Neural cell (in vitro differentiated cells): ENCODE data around the gene ATP4B. TPM values are rescaled to one million over a fixed set of nuclear protein-coding genes. Genes with fewer than 3 reads are reported as not detected.
"Not testable (repeated sequence)": the region's sequence is repeated elsewhere in the genome, so short reads cannot be mapped to it uniquely, and the experiment has no call there.

Source experiments
- H2AFZ ChIP-seq: fragments of 200-600, 300-800 bp; sonication (generic), shearing (Covaris generic); 2 replicates; pipeline ENCODE4 v1.6.0; 2014; ENCODE audit warnings: low read depth, mild to moderate bottlenecking, antibody characterized with exemption, low read length, moderate library complexity
- H3F3A ChIP-seq: fragments of 200-600 bp; shearing (Covaris generic); 2 replicates; pipeline ENCODE4 v1.6.1; 2016; ENCODE audit warnings: mild to moderate bottlenecking, moderate library complexity, mixed read lengths, antibody characterized with exemption, low read length; ENCODE audit not compliant: insufficient read depth, poor library complexity, severe bottlenecking
- H3K27ac ChIP-seq: fragments of 200-600, 300-800 bp; sonication (generic), shearing (Covaris generic); 2 replicates; pipeline ENCODE4 v1.5.1; 2014; ENCODE audit warnings: mild to moderate bottlenecking, low read length, moderate library complexity
- H3K27me3 ChIP-seq: fragments of 300-800, 200-600 bp; sonication (generic), shearing (Covaris generic); 2 replicates; pipeline ENCODE4 v1.6.0; 2014; ENCODE audit warnings: mild to moderate bottlenecking, low read depth, low read length, moderate library complexity; ENCODE audit not compliant: insufficient read depth
- H3K36me3 ChIP-seq: fragments of 300-800, 200-600 bp; sonication (generic), shearing (Covaris generic); 2 replicates; pipeline ENCODE4 v1.5.1; 2014; ENCODE audit warnings: mild to moderate bottlenecking, antibody characterized with exemption, low read length, moderate library complexity; ENCODE audit not compliant: insufficient read depth
- H3K4me2 ChIP-seq: fragments of 300-800, 200-600 bp; sonication (generic), shearing (Covaris generic); 2 replicates; pipeline ENCODE4 v1.6.0; 2014; ENCODE audit warnings: mild to moderate bottlenecking, low read length
- H3K4me3 ChIP-seq: fragments of 300-800, 200-600 bp; sonication (generic), shearing (Covaris generic); 2 replicates; pipeline ENCODE4 v1.5.1; 2014; ENCODE audit warnings: mild to moderate bottlenecking, low read length, moderate library complexity
- H3K79me2 ChIP-seq: fragments of 200-600 bp; shearing (Covaris generic); replicated peaks from 2 replicates; pipeline ENCODE4 v1.6.0; 2014; ENCODE audit warnings: mild to moderate bottlenecking, low read length, moderate library complexity; ENCODE audit not compliant: insufficient read depth
- H3K9ac ChIP-seq: fragments of 300-800, 200-600 bp; sonication (generic), shearing (Covaris generic); 2 replicates; pipeline ENCODE4 v1.6.1; 2016; ENCODE audit warnings: mild to moderate bottlenecking, low read length, mixed read lengths
- H3K9me2 ChIP-seq: fragments of 200-600 bp; shearing (Covaris generic); 2 replicates; pipeline ENCODE4 v1.6.1; 2016; ENCODE audit warnings: mild to moderate bottlenecking, low read length, mixed read lengths; ENCODE audit not compliant: insufficient read depth
- H3K9me3 ChIP-seq: fragments of 200-600, 300-800 bp; sonication (generic), shearing (Covaris generic); 2 replicates; pipeline ENCODE4 v1.6.1; 2016; ENCODE audit warnings: mild to moderate bottlenecking, mixed run types, low read length, moderate library complexity, mixed read lengths
- H4K20me1 ChIP-seq: fragments of 200-600 bp; shearing (Covaris generic); 2 replicates; pipeline ENCODE4 v1.6.1; 2016; ENCODE audit warnings: mild to moderate bottlenecking, mixed run types; ENCODE audit not compliant: insufficient read depth
- CTCF ChIP-seq: fragments of 450-650 bp; IDR thresholded peaks from 2 replicates; pipeline ENCODE4 v1.5.1; 2014; ENCODE audit warnings: antibody characterized with exemption, mild to moderate bottlenecking, moderate library complexity; ENCODE audit not compliant: poor library complexity, severe bottlenecking
- EP300 ChIP-seq: fragments of 450-650 bp; conservative IDR thresholded peaks from 2 replicates; pipeline ENCODE4 v1.6.1; 2014; ENCODE audit warnings: antibody characterized with exemption, mild to moderate bottlenecking, moderate library complexity; ENCODE audit not compliant: poor library complexity, severe bottlenecking
- EZH2 ChIP-seq: fragments of 200-600, 300-800 bp; shearing (Covaris generic), sonication (generic); IDR thresholded peaks from 2 replicates; pipeline ENCODE4 v1.6.1; 2014; ENCODE audit warnings: antibody characterized with exemption, low read length, borderline replicate concordance, mild to moderate bottlenecking; ENCODE audit not compliant: insufficient read depth, poor library complexity, severe bottlenecking
- MXI1 ChIP-seq: fragments of 450-650 bp; conservative IDR thresholded peaks from 2 replicates; pipeline ENCODE4 v1.6.1; 2014; ENCODE audit warnings: antibody characterized with exemption, mild to moderate bottlenecking; ENCODE audit not compliant: poor library complexity, severe bottlenecking
- POLR2AphosphoS5 ChIP-seq: IDR thresholded peaks from 2 replicates; pipeline ENCODE4 v1.6.1; 2012
- RAD21 ChIP-seq: fragments of 450-650 bp; conservative IDR thresholded peaks from 2 replicates; pipeline ENCODE4 v1.6.1; 2014; ENCODE audit warnings: antibody characterized with exemption, mild to moderate bottlenecking, moderate library complexity
- SMC3 ChIP-seq: fragments of 450-650 bp; conservative IDR thresholded peaks from 2 replicates; pipeline ENCODE4 v1.6.1; 2014; ENCODE audit warnings: antibody characterized with exemption, mild to moderate bottlenecking, moderate library complexity; ENCODE audit not compliant: poor library complexity
- TAF1 ChIP-seq: IDR thresholded peaks from 2 replicates; pipeline ENCODE4 v1.6.1; 2012; ENCODE audit warnings: low read depth
- polyA plus RNA-seq: library from polyadenylated mRNA; depleted of rRNA; stranded (reverse); fragments of >200 nt; gene quantifications from 2 replicates; pipeline ENCODE4 v1.2.3, GENCODE V29; 2014
- TF ChIP-seq, protein P1 (sequence below): IDR thresholded peaks from 2 replicates; pipeline ENCODE4 v1.6.1; 2012; ENCODE audit warnings: borderline replicate concordance

Gene ATP4B
- polyA plus RNA-seq, 1 donor from 2014 or later: not detected

DNA sequence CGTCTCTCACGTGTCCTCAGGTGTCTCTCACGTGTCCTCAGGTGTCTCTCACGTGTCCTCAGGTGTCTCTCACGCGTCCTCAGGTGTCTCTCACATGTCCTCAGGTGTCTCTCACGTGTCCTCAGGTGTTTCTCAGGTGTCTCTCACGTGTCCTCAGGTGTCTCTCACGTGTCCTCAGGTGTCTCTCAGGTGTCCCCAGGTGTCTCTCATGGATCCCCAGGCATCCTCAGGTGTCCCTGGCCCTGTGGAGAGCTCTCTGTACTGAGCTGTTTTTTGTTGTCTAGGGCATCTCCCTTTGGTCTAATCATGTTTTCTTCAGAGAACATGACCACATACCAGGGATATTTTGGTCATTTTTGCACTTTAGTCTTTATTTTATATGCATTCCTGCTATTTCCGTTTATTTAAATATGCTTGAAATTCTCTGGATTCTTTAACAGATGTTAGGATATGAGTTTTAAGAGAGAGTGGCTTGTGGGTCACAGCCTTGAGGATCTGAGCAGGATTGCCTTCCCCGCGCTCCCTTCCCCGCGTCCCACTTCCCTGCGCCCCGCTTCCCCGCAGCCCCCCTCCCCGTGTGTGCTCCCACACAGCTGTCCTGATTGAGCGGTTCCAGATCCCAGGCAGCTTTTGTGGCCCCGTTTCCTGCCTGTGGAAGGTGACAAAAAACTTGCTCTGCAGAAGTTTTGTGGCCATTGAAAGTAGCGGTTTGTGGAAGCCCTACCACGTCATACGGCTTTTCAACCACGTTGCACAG, 31.9 kb downstream of the ATP4B start:
- TF ChIP-seq, protein P1, sequence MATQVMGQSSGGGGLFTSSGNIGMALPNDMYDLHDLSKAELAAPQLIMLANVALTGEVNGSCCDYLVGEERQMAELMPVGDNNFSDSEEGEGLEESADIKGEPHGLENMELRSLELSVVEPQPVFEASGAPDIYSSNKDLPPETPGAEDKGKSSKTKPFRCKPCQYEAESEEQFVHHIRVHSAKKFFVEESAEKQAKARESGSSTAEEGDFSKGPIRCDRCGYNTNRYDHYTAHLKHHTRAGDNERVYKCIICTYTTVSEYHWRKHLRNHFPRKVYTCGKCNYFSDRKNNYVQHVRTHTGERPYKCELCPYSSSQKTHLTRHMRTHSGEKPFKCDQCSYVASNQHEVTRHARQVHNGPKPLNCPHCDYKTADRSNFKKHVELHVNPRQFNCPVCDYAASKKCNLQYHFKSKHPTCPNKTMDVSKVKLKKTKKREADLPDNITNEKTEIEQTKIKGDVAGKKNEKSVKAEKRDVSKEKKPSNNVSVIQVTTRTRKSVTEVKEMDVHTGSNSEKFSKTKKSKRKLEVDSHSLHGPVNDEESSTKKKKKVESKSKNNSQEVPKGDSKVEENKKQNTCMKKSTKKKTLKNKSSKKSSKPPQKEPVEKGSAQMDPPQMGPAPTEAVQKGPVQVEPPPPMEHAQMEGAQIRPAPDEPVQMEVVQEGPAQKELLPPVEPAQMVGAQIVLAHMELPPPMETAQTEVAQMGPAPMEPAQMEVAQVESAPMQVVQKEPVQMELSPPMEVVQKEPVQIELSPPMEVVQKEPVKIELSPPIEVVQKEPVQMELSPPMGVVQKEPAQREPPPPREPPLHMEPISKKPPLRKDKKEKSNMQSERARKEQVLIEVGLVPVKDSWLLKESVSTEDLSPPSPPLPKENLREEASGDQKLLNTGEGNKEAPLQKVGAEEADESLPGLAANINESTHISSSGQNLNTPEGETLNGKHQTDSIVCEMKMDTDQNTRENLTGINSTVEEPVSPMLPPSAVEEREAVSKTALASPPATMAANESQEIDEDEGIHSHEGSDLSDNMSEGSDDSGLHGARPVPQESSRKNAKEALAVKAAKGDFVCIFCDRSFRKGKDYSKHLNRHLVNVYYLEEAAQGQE: no peak
- H3K4me2 ChIP-seq: no peak overlapping the region
- no peak overlapping the region for H3K4me3 ChIP-seq
- no peaks in the 10 kb centered on the region for H3K79me2 ChIP-seq
- H3K36me3 ChIP-seq: no peaks in the 10 kb centered on the region
- no peaks in the 10 kb centered on the region for H3K9me3 ChIP-seq
- no peak overlapping the region for H3K9ac ChIP-seq
- no peaks in the 10 kb centered on the region for H3K9me2 ChIP-seq
- H3F3A ChIP-seq: no peaks in the 10 kb centered on the region
- H2AFZ ChIP-seq: no peak overlapping the region
- no peaks in the 10 kb centered on the region for H3K27me3 ChIP-seq
- H4K20me1 ChIP-seq: no peaks in the 10 kb centered on the region
- H3K27ac ChIP-seq: no peak overlapping the region

DNA sequence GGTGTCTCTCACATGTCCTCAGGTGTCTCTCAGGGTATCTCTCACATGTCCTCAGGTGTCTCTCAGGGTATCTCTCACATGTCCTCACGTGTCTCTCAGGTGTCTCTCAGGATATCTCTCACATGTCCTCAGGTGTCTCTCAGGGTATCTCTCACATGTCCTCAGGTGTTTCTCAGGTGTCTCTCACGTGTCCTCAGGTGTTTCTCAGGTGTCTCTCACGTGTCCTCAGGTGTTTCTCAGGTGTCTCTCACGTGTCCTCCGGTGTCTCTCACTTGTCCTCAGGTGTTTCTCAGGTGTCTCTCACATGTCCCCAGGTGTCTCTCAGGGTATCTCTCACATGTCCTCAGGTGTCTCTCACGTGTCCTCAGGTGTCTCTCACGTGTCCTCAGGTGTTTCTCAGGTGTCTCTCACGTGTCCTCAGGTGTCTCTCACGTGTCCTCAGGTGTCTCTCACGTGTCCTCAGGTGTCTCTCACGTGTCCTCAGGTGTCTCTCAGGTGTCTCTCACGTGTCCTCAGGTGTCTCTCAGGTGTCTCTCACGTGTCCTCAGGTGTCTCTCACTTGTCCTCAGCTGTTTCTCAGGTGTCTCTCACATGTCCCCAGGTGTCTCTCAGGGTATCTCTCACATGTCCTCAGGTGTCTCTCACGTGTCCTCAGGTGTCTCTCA, 33.2 kb downstream of the ATP4B start:
- not testable (repeated sequence) for H3K27me3 ChIP-seq, H3K4me2 ChIP-seq, H2AFZ ChIP-seq, H3F3A ChIP-seq, H4K20me1 ChIP-seq, H3K36me3 ChIP-seq, H3K4me3 ChIP-seq, H3K9ac ChIP-seq, H3K79me2 ChIP-seq, H3K9me3 ChIP-seq, H3K9me2 ChIP-seq, H3K27ac ChIP-seq

DNA sequence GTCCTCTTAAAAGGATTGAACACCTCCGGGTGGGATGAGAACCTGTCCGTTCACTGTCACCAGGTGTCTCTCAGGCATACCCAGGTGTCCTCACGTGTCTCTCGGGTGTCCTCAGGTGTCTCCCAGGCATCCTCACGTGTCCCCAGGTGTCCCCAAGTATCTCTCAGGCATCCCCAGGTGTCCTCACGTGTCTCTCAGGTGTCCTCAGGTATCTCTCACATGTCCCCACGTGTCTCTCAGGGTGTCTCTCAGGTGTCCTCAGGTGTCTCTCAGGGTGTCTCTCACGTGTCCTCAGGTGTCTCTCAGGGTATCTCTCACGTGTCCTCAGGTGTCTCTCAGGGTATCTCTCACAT, 33.8 kb downstream of the ATP4B start:
- Histone ChIP-seq H3K79me2 (no peaks in the 10 kb centered on the region), H3K4me3 (no peak overlapping the region)

More for the DNA sequence above, 33.8 kb downstream of the ATP4B start:
- Histone ChIP-seq H3K9me3 (no peaks in the 10 kb centered on the region), H3K27ac (no peak overlapping the region), H3K9ac (no peak overlapping the region), H4K20me1 (no peaks in the 10 kb centered on the region), H3K27me3 (no peaks in the 10 kb centered on the region), H3K4me2 (no peak overlapping the region), H3F3A (no peaks in the 10 kb centered on the region), H3K36me3 (no peaks in the 10 kb centered on the region), H3K9me2 (no peaks in the 10 kb centered on the region), H2AFZ (no peak overlapping the region)
- TF ChIP-seq TAF1 (no peak), EZH2 (no peak), POLR2AphosphoS5 (no peak), SMC3 (no peak), RAD21 (no peak), EP300 (no peak), CTCF (no peak), MXI1 (no peak)
- TF ChIP-seq, protein P1: no peak
